Karpas-422 (cell line): ENCODE results near the gene GPS1. TPM values are rescaled to one million over a fixed set of nuclear protein-coding genes. Genes with fewer than 3 reads are reported as not detected.

Experiments
- DNase-seq: peaks from one replicate; pipeline ENCODE4 v3.0.0-alpha.2; 2015
- H2AFZ ChIP-seq: fragments of 200-600 bp; sonication (generic); 2 replicates; pipeline ENCODE4 v1.6.1; 2014; ENCODE audit warnings: antibody characterized with exemption, low read length, mixed read lengths
- H3K27ac ChIP-seq: fragments of 200-600 bp; sonication (generic); 2 replicates; pipeline ENCODE4 v1.5.1; 2014; ENCODE audit warnings: mild to moderate bottlenecking, low read length, moderate library complexity
- H3K27me3 ChIP-seq: fragments of 200-600 bp; sonication (generic); 2 replicates; pipeline ENCODE4 v1.6.1; 2014; ENCODE audit warnings: low read length, mixed read lengths
- H3K36me3 ChIP-seq: fragments of 200-600 bp; sonication (generic); 2 replicates; pipeline ENCODE4 v1.6.1; 2014; ENCODE audit warnings: low read length, mixed read lengths; ENCODE audit not compliant: insufficient read depth
- H3K4me1 ChIP-seq: fragments of 200-600 bp; sonication (generic); 2 replicates; pipeline ENCODE4 v1.6.1; 2014; ENCODE audit warnings: mild to moderate bottlenecking, low read length, mixed read lengths
- H3K4me2 ChIP-seq: fragments of 200-600 bp; sonication (generic); 2 replicates; pipeline ENCODE4 v1.6.1; 2014; ENCODE audit warnings: low read length, low read depth, mild to moderate bottlenecking; ENCODE audit not compliant: poor library complexity, severe bottlenecking
- H3K4me3 ChIP-seq: fragments of 200-600 bp; sonication (generic); 2 replicates; pipeline ENCODE4 v1.5.1; 2014; ENCODE audit warnings: mild to moderate bottlenecking, antibody characterized with exemption, low read length, mixed read lengths
- H3K79me2 ChIP-seq: fragments of 200-600 bp; sonication (generic); 2 replicates; pipeline ENCODE4 v1.6.1; 2014; ENCODE audit warnings: mild to moderate bottlenecking, low read length, mixed read lengths
- H3K9ac ChIP-seq: fragments of 200-600 bp; sonication (generic); 2 replicates; pipeline ENCODE4 v1.6.0; 2014; ENCODE audit warnings: low read length
- H3K9me2 ChIP-seq: fragments of 200-600 bp; sonication (generic), shearing (Covaris generic); replicated peaks from 2 replicates; pipeline ENCODE4 v1.6.0; 2014; ENCODE audit warnings: mild to moderate bottlenecking, low read length, moderate library complexity; ENCODE audit not compliant: insufficient read depth
- H3K9me3 ChIP-seq: fragments of 300-700, 200-600 bp; sonication (generic); 2 replicates; pipeline ENCODE4 v1.6.1; 2014; ENCODE audit warnings: low read length, mixed read lengths
- H4K20me1 ChIP-seq: fragments of 200-600 bp; sonication (generic); 2 replicates; pipeline ENCODE4 v1.6.1; 2014; ENCODE audit warnings: mild to moderate bottlenecking, antibody characterized with exemption, low read length, low read depth; ENCODE audit not compliant: insufficient read depth
- total RNA-seq: library from RNA; depleted of rRNA; stranded (reverse); fragments of >200 nt; shearing (Covaris generic); gene quantifications from 2 replicates; pipeline ENCODE4 v1.2.3, GENCODE V29; 2014; ENCODE audit warnings: low replicate concordance

Gene GPS1
- total RNA-seq, 1 experiment from 2014 or later, result 57.1 TPM

- H3K9ac ChIP-seq, result no peak overlapping the region
Measured at GRCh38 chr17:82029391-82029790, 22.3 kb upstream of the GPS1 start.

DNA sequence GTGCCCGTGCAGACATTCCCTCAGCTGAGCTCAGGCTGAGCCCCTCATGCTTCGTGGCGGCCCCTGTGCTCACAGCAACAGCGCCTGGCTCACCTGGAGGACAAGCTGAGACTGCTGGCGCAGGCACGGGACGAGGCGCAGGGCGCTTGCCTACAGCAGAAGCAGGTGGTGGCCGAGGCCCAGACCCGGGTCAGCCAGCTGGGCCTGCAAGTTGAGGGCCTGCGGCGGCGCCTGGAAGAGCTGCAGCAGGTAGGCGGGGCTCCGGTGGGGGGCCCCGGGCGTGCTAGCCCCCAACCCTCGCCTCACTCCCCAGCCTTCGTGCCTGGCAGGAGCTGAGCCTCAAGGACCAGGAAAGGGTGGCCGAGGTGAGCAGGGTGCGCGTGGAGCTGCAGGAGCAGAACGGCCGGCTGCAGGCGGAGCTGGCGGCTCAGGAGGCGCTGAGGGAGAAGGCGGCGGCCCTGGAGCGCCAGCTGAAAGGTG, 21.7 kb upstream of the GPS1 start:
- Histone ChIP-seq H2AFZ (no peak overlapping the region), H3K9ac (no peak overlapping the region), H3K27me3 (no peaks in the 10 kb centered on the region), H3K27ac (no peak overlapping the region), H3K9me2 (no peaks in the 10 kb centered on the region), H3K4me1 (peaks cover 11% of the 10 kb centered on the region), H3K9me3 (no peaks in the 10 kb centered on the region), H3K4me2 (peak overlapping the region; percentile 75), H3K79me2 (no peaks in the 10 kb centered on the region), H3K36me3 (no peaks in the 10 kb centered on the region), H3K4me3 (no peak overlapping the region; the same call in 1 of the 2 replicates), H4K20me1 (no peaks in the 10 kb centered on the region)
- DNase-seq, result no peak

More at GRCh38 chr17:82029391-82029790, 22.3 kb upstream of the GPS1 start:
- no peak overlapping the region for H2AFZ ChIP-seq
- no peaks in the 10 kb centered on the region for H3K9me2 ChIP-seq
- H3K4me3 ChIP-seq, result no peak overlapping the region
- no peak overlapping the region for H3K27ac ChIP-seq
- no peaks in the 10 kb centered on the region for H3K36me3 ChIP-seq
- no peaks in the 10 kb centered on the region for H4K20me1 ChIP-seq
- no peak for DNase-seq
- peaks cover 13% of the 10 kb centered on the region for H3K4me1 ChIP-seq
- no peak overlapping the region for H3K4me2 ChIP-seq
- H3K9me3 ChIP-seq, result no peaks in the 10 kb centered on the region
- H3K27me3 ChIP-seq, result no peaks in the 10 kb centered on the region
- H3K79me2 ChIP-seq, result peaks cover 1% of the 10 kb centered on the region; the same call in 1 of the 2 replicates

GRCh38 chr17:82030470-82031302, 21.0 kb upstream of the GPS1 start:
- Histone ChIP-seq H3K36me3 (no peaks in the 10 kb centered on the region), H2AFZ (peak overlapping the region; percentile 67; the same call in 1 of the 2 replicates), H3K9me3 (no peaks in the 10 kb centered on the region), H3K4me3 (peak overlapping the region; percentile 60), H3K4me2 (peak overlapping the region; percentile 75), H4K20me1 (no peaks in the 10 kb centered on the region), H3K27ac (no peak overlapping the region), H3K9me2 (no peaks in the 10 kb centered on the region), H3K27me3 (no peaks in the 10 kb centered on the region), H3K9ac (peak overlapping the region; percentile 64), H3K4me1 (peaks cover 13% of the 10 kb centered on the region), H3K79me2 (no peaks in the 10 kb centered on the region)
- DNase-seq, result peak; percentile 91

- peak within 1 kb of the TSS; percentile 75 for H3K4me2 ChIP-seq
- peaks cover 4% of the 10 kb centered on the region for H3K79me2 ChIP-seq
- H3K4me1 ChIP-seq, result peaks cover 19% of the 10 kb centered on the region
- peak within 1 kb of the TSS; percentile 67; the same call in 1 of the 2 replicates for H2AFZ ChIP-seq
- peak; percentile 68 for DNase-seq
- no peaks in the 10 kb centered on the region for H3K27me3 ChIP-seq
- no peaks in the 10 kb centered on the region for H3K36me3 ChIP-seq
- H3K27ac ChIP-seq, result no peak within 1 kb of the TSS
- H3K9ac ChIP-seq, result peak within 1 kb of the TSS; percentile 64
- peak within 1 kb of the TSS; percentile 60 for H3K4me3 ChIP-seq
- H3K9me3 ChIP-seq, result no peaks in the 10 kb centered on the region
- H4K20me1 ChIP-seq, result 0 out of 2 replicates have a peak, but pooled peaks cover 4% of the 10 kb centered on the region
- H3K9me2 ChIP-seq, result no peaks in the 10 kb centered on the region
Measured at GRCh38 chr17:82031303-82031884, 20.3 kb upstream of the GPS1 start, which contains the start of gene RAC3. Gene RAC3, plus strand, starts transcription at chr17:82031678. Its CDS starts 84 bp downstream, at chr17:82031762.

- H3K4me1 ChIP-seq, result peaks cover 23% of the 10 kb centered on the region
- H3K79me2 ChIP-seq, result peaks cover 10% of the 10 kb centered on the region
- H3K9ac ChIP-seq, result no peak overlapping the region
- H3K9me2 ChIP-seq, result no peaks in the 10 kb centered on the region
- no peak overlapping the region for H3K27ac ChIP-seq
- no peak overlapping the region for H3K4me3 ChIP-seq
- 0 out of 2 replicates have a peak, but pooled peaks cover 6% of the 10 kb centered on the region for H4K20me1 ChIP-seq
- peak; percentile 76 for DNase-seq
- peak overlapping the region; percentile 26 for H3K4me2 ChIP-seq
- no peaks in the 10 kb centered on the region for H3K27me3 ChIP-seq
- H2AFZ ChIP-seq, result no peak overlapping the region
- H3K9me3 ChIP-seq, result no peaks in the 10 kb centered on the region
- H3K36me3 ChIP-seq, result no peaks in the 10 kb centered on the region
Measured at GRCh38 chr17:82031885-82032627, 19.6 kb upstream of the GPS1 start.

DNA sequence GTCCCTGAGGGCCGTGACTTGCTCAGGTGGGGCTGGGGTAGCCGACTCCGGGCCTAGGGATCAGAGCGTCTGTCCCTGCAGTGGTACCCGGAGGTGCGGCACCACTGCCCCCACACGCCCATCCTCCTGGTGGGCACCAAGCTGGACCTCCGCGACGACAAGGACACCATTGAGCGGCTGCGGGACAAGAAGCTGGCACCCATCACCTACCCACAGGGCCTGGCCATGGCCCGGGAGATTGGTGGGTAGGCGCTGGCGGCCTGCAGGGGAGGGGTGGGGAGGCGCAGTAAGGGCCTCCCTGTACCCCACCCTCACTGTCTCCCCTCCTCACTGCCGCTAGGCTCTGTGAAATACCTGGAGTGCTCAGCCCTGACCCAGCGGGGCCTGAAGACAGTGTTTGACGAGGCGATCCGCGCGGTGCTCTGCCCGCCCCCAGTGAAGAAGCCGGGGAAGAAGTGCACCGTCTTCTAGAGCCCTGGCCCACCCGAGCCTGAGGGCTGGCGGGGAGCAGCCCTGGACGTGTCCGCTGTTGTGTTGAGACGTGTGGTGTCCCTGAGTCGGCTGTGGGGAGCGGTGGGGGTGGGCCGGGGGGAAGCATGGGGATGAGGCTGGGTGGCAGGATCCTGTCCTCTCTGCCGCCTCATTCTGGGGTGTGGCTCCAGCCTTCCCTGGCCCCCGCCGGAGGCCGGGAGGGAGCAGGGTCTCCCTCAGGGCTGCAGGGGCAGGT, 18.2 kb upstream of the GPS1 start:
- H3K9ac ChIP-seq, result no peak overlapping the region
- no peaks in the 10 kb centered on the region for H3K9me3 ChIP-seq
- no peak overlapping the region for H3K27ac ChIP-seq

DNA sequence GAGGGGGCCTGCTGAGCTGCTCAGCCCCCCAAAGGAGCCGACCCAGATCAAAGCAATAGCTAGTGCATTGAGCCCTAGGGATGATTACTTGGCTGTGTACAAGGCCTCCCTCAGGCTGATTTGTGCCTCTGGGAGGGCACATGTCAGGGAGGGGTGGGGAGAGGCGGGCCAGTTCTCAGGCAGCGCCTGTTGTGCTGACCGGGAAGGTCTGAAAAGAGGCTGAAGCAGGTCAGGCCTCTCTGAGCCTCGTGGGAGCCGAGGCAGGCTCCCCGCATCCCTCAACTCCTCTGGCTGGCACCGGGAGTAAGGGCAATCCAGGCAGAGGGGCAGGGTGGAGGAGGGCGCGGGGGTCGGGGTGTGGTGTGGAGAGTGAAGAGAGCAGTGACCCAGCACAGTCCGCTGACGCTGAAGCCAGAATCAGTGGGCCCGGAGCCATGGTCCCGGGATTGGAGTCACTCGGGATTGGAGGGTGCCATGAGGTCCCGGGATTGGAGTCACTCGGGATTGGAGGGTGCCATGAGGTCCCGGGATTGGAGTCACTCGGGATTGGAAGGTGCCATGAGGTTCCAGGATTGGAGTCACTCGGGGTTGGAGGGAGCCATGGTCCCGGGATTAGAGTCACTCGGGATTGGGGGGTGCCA, 17.2 kb upstream of the GPS1 start:
- Histone ChIP-seq H2AFZ (no peak overlapping the region), H3K9me2 (no peaks in the 10 kb centered on the region), H3K9ac (no peak overlapping the region), H3K4me3 (no peak overlapping the region), H3K27ac (no peak overlapping the region), H3K9me3 (no peaks in the 10 kb centered on the region), H3K4me1 (peaks cover 27% of the 10 kb centered on the region), H3K27me3 (no peaks in the 10 kb centered on the region), H3K4me2 (no peak overlapping the region), H3K79me2 (peaks cover 11% of the 10 kb centered on the region), H4K20me1 (0 out of 2 replicates have a peak, but pooled peaks cover 6% of the 10 kb centered on the region), H3K36me3 (no peaks in the 10 kb centered on the region)
- DNase-seq, result peak; percentile 52

More for the DNA sequence above, 18.2 kb upstream of the GPS1 start:
- Histone ChIP-seq H2AFZ (no peak overlapping the region), H4K20me1 (0 out of 2 replicates have a peak, but pooled peaks cover 6% of the 10 kb centered on the region), H3K79me2 (peaks cover 11% of the 10 kb centered on the region), H3K4me2 (no peak overlapping the region), H3K4me3 (no peak overlapping the region), H3K9me2 (no peaks in the 10 kb centered on the region), H3K27me3 (no peaks in the 10 kb centered on the region), H3K4me1 (peaks cover 27% of the 10 kb centered on the region), H3K36me3 (no peaks in the 10 kb centered on the region)
- no peak for DNase-seq
